T-helper 2 cell treated with Interferon-gamma antibody and Interleukin-4, amounts not matched to agents 5 μg/mL and 100 μg/mL, for 36 hours (primary cell): Measurements from ENCODE around the gene ATP11A.

Experiments used
- DNase-seq: peaks from one replicate; pipeline ENCODE4 v3.0.0; 2021; ENCODE audit warnings: low spot score
- H3K27ac Mint-ChIP-seq: one replicate; pipeline ENCODE4 v1.8.0; 2021; ENCODE audit warnings: mild to moderate bottlenecking, mixed read lengths
- H3K27me3 Mint-ChIP-seq: one replicate; pipeline ENCODE4 v1.8.0; 2021; ENCODE audit warnings: low read depth, mixed read lengths
- H3K36me3 Mint-ChIP-seq: one replicate; pipeline ENCODE4 v1.8.0; 2021; ENCODE audit warnings: low read depth, mixed read lengths
- H3K4me1 Mint-ChIP-seq: one replicate; pipeline ENCODE4 v1.8.0; 2021; ENCODE audit warnings: low read depth, mixed read lengths
- H3K4me3 Mint-ChIP-seq: one replicate; pipeline ENCODE4 v1.8.0; 2022; ENCODE audit warnings: mild to moderate bottlenecking, moderate library complexity, mixed read lengths
- H3K9me3 Mint-ChIP-seq: one replicate; pipeline ENCODE4 v1.8.0; 2021; ENCODE audit warnings: mixed read lengths

The ATP11A gene

GRCh38 chr13:112891477-112892401 lies 201.9 kb downstream of the ATP11A start:
- H3K36me3 Mint-ChIP-seq = no peaks in the 10 kb centered on the region
- H3K4me1 Mint-ChIP-seq = no peaks in the 10 kb centered on the region
- H3K27ac Mint-ChIP-seq = no peak overlapping the region

GRCh38 chr13:112892426-112893206 lies 202.8 kb downstream of the ATP11A start:
- Mint-ChIP-seq H3K27me3 (peaks cover 26% of the 10 kb centered on the region), H3K9me3 (no peaks in the 10 kb centered on the region), H3K27ac (no peak overlapping the region), H3K36me3 (no peaks in the 10 kb centered on the region), H3K4me3 (no peak overlapping the region), H3K4me1 (no peaks in the 10 kb centered on the region)
- no peak for DNase-seq

More at GRCh38 chr13:112891477-112892401, 201.9 kb downstream of the ATP11A start:
- H3K4me3 Mint-ChIP-seq = no peak overlapping the region
- peaks cover 26% of the 10 kb centered on the region for H3K27me3 Mint-ChIP-seq
- no peak for DNase-seq
- no peaks in the 10 kb centered on the region for H3K9me3 Mint-ChIP-seq

GRCh38 chr13:112893207-112893569 lies 203.3 kb downstream of the ATP11A start:
- Mint-ChIP-seq H3K36me3 (no peaks in the 10 kb centered on the region), H3K27ac (no peak overlapping the region), H3K4me3 (no peak overlapping the region), H3K27me3 (peaks cover 26% of the 10 kb centered on the region), H3K9me3 (no peaks in the 10 kb centered on the region), H3K4me1 (no peaks in the 10 kb centered on the region)
- no peak for DNase-seq

GRCh38 chr13:112893570-112894422 lies 204.0 kb downstream of the ATP11A start:
- Mint-ChIP-seq H3K4me1 (no peaks in the 10 kb centered on the region), H3K27ac (no peak overlapping the region), H3K9me3 (no peaks in the 10 kb centered on the region), H3K27me3 (peaks cover 26% of the 10 kb centered on the region), H3K36me3 (no peaks in the 10 kb centered on the region), H3K4me3 (no peak overlapping the region)
- DNase-seq = no peak

DNA sequence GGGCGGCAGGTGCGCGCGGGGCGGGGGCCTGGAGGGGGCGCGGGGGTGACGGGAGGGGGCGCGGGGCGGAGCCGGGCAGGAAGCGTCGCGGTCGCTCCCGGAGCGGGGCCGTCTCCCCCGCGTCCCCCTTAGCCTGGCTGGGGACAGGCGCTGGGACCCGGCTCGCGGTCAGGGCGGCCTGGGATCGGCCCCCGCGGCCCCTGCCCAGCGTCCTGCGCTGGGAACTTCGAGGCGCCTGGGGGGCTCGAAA lies 204.5 kb downstream of the ATP11A start:
- peaks cover 26% of the 10 kb centered on the region for H3K27me3 Mint-ChIP-seq
- H3K36me3 Mint-ChIP-seq = no peaks in the 10 kb centered on the region
- H3K9me3 Mint-ChIP-seq = no peaks in the 10 kb centered on the region
- no peak for DNase-seq
- H3K4me1 Mint-ChIP-seq = no peaks in the 10 kb centered on the region
- H3K27ac Mint-ChIP-seq = no peak overlapping the region
- H3K4me3 Mint-ChIP-seq = no peak overlapping the region

GRCh38 chr13:112894673-112895481 lies 205.0 kb downstream of the ATP11A start:
- peaks cover 26% of the 10 kb centered on the region for H3K27me3 Mint-ChIP-seq
- H3K4me3 Mint-ChIP-seq = peak overlapping the region; percentile 18
- no peak overlapping the region for H3K27ac Mint-ChIP-seq
- DNase-seq = no peak
- H3K36me3 Mint-ChIP-seq = no peaks in the 10 kb centered on the region
- no peaks in the 10 kb centered on the region for H3K9me3 Mint-ChIP-seq
- H3K4me1 Mint-ChIP-seq = no peaks in the 10 kb centered on the region

DNA sequence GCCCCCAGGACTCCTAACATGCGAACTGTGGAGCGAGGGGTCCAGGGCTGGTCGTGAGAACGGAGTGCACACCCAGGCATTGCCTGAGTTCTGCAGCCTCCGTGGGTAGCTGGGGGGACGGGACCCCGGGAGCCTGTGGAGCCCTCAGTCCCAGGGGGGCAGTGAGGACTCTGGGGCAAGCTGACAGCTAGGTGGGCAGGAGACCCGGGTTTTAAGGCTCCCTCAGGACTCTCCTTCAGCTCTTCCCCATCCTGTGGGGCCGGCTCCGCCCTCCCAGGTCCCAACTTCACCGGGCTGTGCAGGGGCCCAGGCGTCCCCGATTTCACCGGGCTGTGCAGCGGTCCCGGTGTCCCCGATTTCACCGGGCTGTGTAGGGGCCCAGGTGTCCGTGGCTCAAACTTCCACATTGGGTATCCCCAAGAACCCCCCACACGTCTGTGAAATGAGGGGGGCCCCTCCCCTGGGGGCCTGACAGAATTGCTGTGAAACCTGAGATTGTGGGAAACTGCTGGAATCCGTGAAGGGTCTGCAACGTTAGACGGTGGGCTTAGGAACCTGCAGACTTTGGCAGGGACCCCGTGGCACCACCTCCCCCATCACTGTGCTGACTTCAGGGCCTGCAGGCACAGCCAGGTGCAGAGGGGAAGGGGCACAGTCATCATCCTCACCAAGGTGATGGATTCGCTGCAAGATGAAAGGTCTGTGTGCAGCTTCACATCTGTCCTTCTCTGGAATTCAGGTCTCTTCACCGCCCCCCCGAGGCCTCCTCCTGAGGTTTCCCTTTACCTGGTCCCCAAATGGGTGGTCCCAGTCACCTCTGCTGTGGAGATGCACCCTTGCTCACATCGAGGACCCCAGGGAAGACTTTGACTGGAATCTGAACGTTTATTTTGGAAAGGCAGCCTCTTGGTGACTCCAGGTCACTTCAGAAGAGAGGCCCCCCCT lies 206.0 kb downstream of the ATP11A start:
- no peak for DNase-seq
- H3K27me3 Mint-ChIP-seq = peaks cover 26% of the 10 kb centered on the region
- no peaks in the 10 kb centered on the region for H3K9me3 Mint-ChIP-seq
- no peak overlapping the region for H3K27ac Mint-ChIP-seq
- no peak overlapping the region for H3K4me3 Mint-ChIP-seq
- no peaks in the 10 kb centered on the region for H3K4me1 Mint-ChIP-seq
- H3K36me3 Mint-ChIP-seq = no peaks in the 10 kb centered on the region

GRCh38 chr13:112896736-112897602 lies 207.1 kb downstream of the ATP11A start:
- H3K27ac Mint-ChIP-seq = no peak overlapping the region

GRCh38 chr13:112897603-112897955 lies 207.7 kb downstream of the ATP11A start:
- H3K27ac Mint-ChIP-seq = no peak overlapping the region
- peaks cover 24% of the 10 kb centered on the region for H3K27me3 Mint-ChIP-seq
- DNase-seq = no peak
- no peak overlapping the region for H3K4me3 Mint-ChIP-seq
- no peaks in the 10 kb centered on the region for H3K36me3 Mint-ChIP-seq
- H3K9me3 Mint-ChIP-seq = no peaks in the 10 kb centered on the region
- H3K4me1 Mint-ChIP-seq = no peaks in the 10 kb centered on the region

More at GRCh38 chr13:112896736-112897602, 207.1 kb downstream of the ATP11A start:
- Mint-ChIP-seq H3K9me3 (no peaks in the 10 kb centered on the region), H3K36me3 (no peaks in the 10 kb centered on the region), H3K4me1 (no peaks in the 10 kb centered on the region), H3K4me3 (no peak overlapping the region), H3K27me3 (peaks cover 26% of the 10 kb centered on the region)
- DNase-seq = no peak

GRCh38 chr13:112897956-112898620 lies 208.2 kb downstream of the ATP11A start:
- DNase-seq = no peak
- Mint-ChIP-seq H3K27me3 (peaks cover 19% of the 10 kb centered on the region), H3K4me1 (no peaks in the 10 kb centered on the region), H3K27ac (no peak overlapping the region), H3K9me3 (no peaks in the 10 kb centered on the region), H3K4me3 (no peak overlapping the region), H3K36me3 (no peaks in the 10 kb centered on the region)

DNA sequence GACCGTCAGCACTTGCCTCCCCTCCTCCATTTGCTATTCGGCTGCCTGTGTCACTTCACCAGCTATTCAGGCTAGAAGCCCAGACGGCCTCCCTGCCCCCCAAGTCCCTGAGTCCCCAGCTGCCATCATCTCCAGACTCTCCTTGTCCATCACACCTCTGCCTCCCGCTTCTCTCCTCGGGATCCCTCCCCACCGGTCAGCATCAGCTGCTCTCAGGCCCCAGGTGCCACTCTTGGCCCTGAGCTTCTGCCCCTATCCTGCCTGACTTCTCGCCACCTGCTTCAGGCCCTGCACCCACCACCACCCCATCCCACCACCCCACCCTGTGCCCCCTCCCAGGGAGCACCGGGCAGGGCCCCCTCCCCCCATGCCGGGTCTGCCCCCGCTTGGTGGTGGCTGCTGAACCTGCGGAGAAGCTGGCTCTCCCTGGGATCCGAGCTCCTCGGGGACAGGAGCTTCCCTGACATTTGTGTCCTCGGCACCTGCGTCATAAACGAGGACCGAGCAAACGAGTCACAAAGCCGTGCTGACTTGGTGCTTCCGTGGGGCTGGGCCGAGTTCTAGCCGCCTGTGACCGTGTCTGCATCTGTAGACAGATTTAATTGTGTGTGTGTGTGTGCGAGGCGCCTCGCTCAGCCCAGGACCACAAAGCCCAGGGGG lies 208.9 kb downstream of the ATP11A start:
- DNase-seq = no peak
- no peaks in the 10 kb centered on the region for H3K9me3 Mint-ChIP-seq
- no peak overlapping the region for H3K4me3 Mint-ChIP-seq
- H3K27me3 Mint-ChIP-seq = peaks cover 13% of the 10 kb centered on the region
- H3K4me1 Mint-ChIP-seq = no peaks in the 10 kb centered on the region
- no peaks in the 10 kb centered on the region for H3K36me3 Mint-ChIP-seq
- no peak overlapping the region for H3K27ac Mint-ChIP-seq
